ENCODE results near the gene HOOK2. TPM values are rescaled to one million over a fixed set of nuclear protein-coding genes. Genes with fewer than 3 reads are reported as not detected.

HOOK2 gene
- total RNA-seq, 3 donors from 2014 or later, result 52.2 to 91.9 (median 69.0) TPM

DNA sequence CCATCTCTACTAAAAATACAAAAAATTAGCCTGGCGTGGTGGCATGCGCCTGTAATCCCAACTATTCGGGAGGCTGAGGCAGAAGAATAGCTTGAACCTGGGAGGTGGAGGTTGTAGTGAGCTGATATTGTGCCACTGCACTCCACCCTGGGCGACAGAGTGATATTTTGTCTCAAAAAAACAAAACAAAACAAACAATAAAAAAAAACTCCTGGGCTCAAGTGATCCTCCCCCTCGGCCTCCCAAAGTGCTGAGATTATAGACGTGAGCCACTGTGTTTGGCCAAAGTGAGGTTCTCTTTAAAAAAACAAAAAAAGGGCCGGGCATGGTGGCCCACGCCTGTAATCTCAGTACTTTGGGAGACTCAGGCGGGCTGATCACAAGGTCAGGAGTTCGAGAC is 12.1 kb upstream of the HOOK2 start:
- H3K4me1 ChIP-seq (ENCODE audit: low read depth), result peaks cover 64% of the 10 kb centered on the region
- no peaks in the 10 kb centered on the region for H3K9me3 ChIP-seq
- no peak overlapping the region for H3K4me3 ChIP-seq
- peak in 1 of 3 donors; percentile 21 for DNase-seq
- ATAC-seq, result no peak
- intact Hi-C loops (cut with DNase I, micrococcal nuclease), result no loop called here
- no peaks in the 10 kb centered on the region for H3K36me3 ChIP-seq (ENCODE audit: low read depth)
- TF ChIP-seq, protein P1, sequence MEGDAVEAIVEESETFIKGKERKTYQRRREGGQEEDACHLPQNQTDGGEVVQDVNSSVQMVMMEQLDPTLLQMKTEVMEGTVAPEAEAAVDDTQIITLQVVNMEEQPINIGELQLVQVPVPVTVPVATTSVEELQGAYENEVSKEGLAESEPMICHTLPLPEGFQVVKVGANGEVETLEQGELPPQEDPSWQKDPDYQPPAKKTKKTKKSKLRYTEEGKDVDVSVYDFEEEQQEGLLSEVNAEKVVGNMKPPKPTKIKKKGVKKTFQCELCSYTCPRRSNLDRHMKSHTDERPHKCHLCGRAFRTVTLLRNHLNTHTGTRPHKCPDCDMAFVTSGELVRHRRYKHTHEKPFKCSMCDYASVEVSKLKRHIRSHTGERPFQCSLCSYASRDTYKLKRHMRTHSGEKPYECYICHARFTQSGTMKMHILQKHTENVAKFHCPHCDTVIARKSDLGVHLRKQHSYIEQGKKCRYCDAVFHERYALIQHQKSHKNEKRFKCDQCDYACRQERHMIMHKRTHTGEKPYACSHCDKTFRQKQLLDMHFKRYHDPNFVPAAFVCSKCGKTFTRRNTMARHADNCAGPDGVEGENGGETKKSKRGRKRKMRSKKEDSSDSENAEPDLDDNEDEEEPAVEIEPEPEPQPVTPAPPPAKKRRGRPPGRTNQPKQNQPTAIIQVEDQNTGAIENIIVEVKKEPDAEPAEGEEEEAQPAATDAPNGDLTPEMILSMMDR (IDR thresholded peaks at IDR 0.05), result no peak

DNA sequence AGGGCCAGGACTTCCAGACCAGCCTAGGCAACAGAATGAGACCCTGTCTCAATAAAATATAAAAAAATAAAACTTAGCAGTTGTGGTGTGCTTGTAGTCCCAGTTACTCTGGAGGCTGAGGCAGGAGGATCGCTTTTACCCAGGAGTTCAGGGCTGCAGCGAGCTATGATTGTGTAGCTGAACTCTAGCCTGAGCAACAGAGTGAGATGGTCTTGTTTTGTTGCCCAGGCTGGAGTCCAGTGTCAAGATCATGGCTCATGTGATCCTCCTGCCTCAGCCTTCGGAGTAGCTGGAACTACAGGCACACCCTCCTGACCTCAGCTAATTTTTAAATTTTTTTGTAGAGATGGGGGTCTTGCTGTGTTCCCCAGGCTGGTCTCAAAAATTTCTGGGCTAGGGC is 11.6 kb upstream of the HOOK2 start:
- H3K36me3 ChIP-seq (ENCODE audit: low read depth), result no peaks in the 10 kb centered on the region
- no peak overlapping the region for H3K4me3 ChIP-seq
- ATAC-seq (no peak), DNase-seq (peak in 1 of 3 donors; percentile 32)
- TF ChIP-seq, protein P1 (IDR thresholded peaks at IDR 0.05), result no peak
- H3K4me1 ChIP-seq (ENCODE audit: low read depth), result peaks cover 66% of the 10 kb centered on the region
- no peaks in the 10 kb centered on the region for H3K9me3 ChIP-seq
- intact Hi-C loops (cut with DNase I, micrococcal nuclease), result no loop called here

DNA sequence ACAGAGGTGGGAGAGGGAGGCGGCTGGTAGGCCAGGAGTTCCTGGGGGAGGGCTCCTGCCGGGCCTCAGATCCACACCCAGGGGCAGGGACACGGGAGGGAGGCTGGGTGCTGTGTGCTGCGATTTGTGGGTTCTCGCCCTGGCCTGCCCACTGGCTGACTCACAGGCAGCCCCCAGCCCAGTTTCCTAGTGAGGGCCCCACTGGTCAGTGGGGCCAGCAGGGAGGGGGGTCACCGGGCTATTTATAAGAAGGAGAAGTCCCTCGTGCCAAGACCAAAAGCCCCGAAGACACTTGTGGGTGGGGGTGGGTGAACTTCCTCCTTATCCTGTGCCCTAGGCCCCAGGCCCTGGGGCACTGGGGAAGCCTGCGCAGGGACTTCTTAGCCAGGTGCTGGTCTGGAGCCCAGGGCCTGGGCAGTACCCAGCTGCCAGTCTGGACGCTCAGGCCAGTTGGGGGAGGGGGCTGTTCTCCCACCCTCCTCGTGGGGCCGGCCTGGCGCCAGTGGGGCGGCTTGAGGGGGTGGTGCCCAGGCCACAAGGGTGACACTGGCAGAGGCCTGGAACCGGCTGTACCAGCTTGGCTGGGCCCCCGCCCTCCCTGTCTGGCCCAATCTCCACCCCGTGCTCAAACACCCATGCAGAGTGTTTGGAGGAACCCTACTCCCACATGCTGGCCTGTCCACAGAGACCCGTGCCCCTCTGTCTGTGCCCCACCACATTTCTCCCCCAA is 11.0 kb upstream of the HOOK2 start:
- Histone ChIP-seq H3K9me3 (no peaks in the 10 kb centered on the region), H3K36me3 (ENCODE audit: low read depth) (no peaks in the 10 kb centered on the region), H3K4me1 (ENCODE audit: low read depth) (peaks cover 68% of the 10 kb centered on the region), H3K4me3 (no peak overlapping the region)
- ATAC-seq (peak; percentile 11), DNase-seq (peak; percentile 87 to 89 (median 89))
- TF ChIP-seq, protein P1 (IDR thresholded peaks at IDR 0.05), result no peak
- intact Hi-C loops (cut with DNase I, micrococcal nuclease), result no loop called here

DNA sequence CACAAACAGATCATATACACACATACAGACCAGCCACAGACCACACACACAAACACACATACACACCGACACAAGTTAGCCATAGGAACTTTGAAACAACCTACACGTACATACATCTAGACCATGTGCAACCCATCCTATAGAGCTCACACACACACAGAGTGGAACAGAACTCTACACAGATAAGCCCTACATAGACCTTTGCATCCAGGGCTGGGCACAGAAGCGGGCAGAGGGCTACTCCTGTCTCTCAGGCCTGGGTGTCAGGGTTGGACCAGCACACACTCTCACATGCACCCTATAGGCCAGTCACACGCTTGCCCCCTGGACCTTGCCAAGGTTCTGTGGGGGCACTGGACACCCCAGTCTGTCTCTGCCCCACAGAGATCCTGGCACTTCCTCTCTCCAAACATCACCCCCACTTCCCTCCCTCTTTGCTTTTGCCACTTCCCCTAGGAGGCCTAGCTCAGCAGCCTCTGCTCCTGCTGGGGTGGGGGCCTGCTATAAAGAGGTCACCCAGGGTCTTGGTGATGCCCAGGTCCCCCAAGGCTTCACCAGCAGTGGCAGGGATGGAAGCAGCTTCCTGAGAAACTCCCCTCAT is 10.2 kb upstream of the HOOK2 start:
- H3K4me1 ChIP-seq (ENCODE audit: low read depth), result peaks cover 65% of the 10 kb centered on the region
- intact Hi-C loops (cut with DNase I, micrococcal nuclease), result no loop called here
- no peak overlapping the region for H3K4me3 ChIP-seq
- H3K36me3 ChIP-seq (ENCODE audit: low read depth), result no peaks in the 10 kb centered on the region
- no peaks in the 10 kb centered on the region for H3K9me3 ChIP-seq
- TF ChIP-seq, protein P1 (IDR thresholded peaks at IDR 0.05), result no peak
- DNase-seq, result peak in 2 of 3 donors; percentile 46 to 65
- ATAC-seq, result no peak

DNA sequence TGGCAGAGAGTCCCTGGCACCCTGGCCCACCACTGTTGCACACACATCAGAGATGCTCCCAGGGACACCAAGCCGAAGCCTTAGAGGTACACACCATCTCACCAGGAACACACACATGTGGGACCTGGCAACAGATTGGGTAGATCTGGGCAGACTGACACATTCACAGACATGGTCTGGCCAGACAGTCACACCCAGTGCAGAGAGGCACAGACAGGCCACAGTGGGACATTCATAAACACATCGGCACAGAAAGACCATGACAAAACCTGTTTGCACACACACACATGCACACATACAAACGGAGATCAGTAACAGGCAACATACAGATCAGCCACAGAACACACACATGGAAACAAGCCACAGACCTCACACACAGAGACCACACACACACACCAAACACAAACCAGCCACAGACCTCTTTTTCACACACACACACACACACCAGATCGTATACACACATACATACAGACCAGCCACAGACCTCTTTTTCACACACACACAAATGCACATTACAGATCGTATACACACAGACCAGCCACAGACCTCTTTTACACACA is 9.6 kb upstream of the HOOK2 start:
- no peaks in the 10 kb centered on the region for H3K36me3 ChIP-seq (ENCODE audit: low read depth)
- H3K4me1 ChIP-seq (ENCODE audit: low read depth), result peaks cover 62% of the 10 kb centered on the region
- ATAC-seq (no peak), DNase-seq (peak in 1 of 3 donors; percentile 46)
- intact Hi-C loops (cut with DNase I, micrococcal nuclease), result no loop called here
- no peak overlapping the region for H3K4me3 ChIP-seq
- TF ChIP-seq, protein P1 (IDR thresholded peaks at IDR 0.05), result no peak
- H3K9me3 ChIP-seq, result no peaks in the 10 kb centered on the region
